IMR-90 (cell line): ENCODE results near the gene DNAH8. TPM values are rescaled to one million over a fixed set of nuclear protein-coding genes. Genes with fewer than 3 reads are reported as not detected.

Experiments
- ATAC-seq: fragments of 200-7000 bp; cut with Tn5 transposase; 2 replicates; pipeline ENCODE4 v1.9.1; 2020; ENCODE audit warnings: low read depth, mild to moderate bottlenecking, moderate library complexity
- BruUV-seq: library from RNA; stranded (reverse); fragments of 400-500 nt; replicated peaks from 2 replicates; lab custom pipeline; 2021; lab: Mats Ljungman, UMichigan
- CTCF ChIA-PET: fragments of 300-600 bp; formaldehyde crosslinking; extraction: SDS; loops from one replicate; lab custom pipeline; 2021; ENCODE audit warnings: antibody characterized with exemption; lab: Yijun Ruan, JAX
- POLR2A ChIA-PET: fragments of 300-600 bp; sonication (Branson Sonifier 250); formaldehyde crosslinking; loops from one replicate; lab custom pipeline; 2022; ENCODE audit warnings: antibody characterized with exemption; ENCODE audit not compliant: unreplicated experiment; lab: Charles Lee
- DNase-seq: peaks from one replicate; pipeline ENCODE4 v3.0.0; 2013
- H2AFZ ChIP-seq: replicated peaks from 2 replicates; pipeline ENCODE3; 2013; ENCODE audit warnings: low read length, mild to moderate bottlenecking; ENCODE audit not compliant: poor library complexity
- H2AK5ac ChIP-seq: 2 replicates; pipeline ENCODE4 v1.6.1; 2013; ENCODE audit warnings: low read depth, low read length, inconsistent platforms
- H2AK9ac ChIP-seq: replicated peaks from 2 replicates; pipeline ENCODE3; 2013; ENCODE audit warnings: mild to moderate bottlenecking, low read depth, low read length, moderate library complexity; ENCODE audit not compliant: poor library complexity
- H2BK120ac ChIP-seq: 2 replicates; pipeline ENCODE4 v1.6.1; 2013; ENCODE audit warnings: low read depth, low read length, inconsistent platforms
- H2BK15ac ChIP-seq: 3 replicates; pipeline ENCODE4 v1.6.1; 2013; ENCODE audit warnings: low read depth, low read length, inconsistent platforms
- H2BK20ac ChIP-seq: 2 replicates; pipeline ENCODE4 v1.6.1; 2013; ENCODE audit warnings: low read depth, mild to moderate bottlenecking, inconsistent platforms, low read length, moderate library complexity
- H2BK5ac ChIP-seq: 2 replicates; pipeline ENCODE4 v1.6.1; 2013; ENCODE audit warnings: mild to moderate bottlenecking, low read depth, low read length, inconsistent platforms; ENCODE audit not compliant: poor library complexity, severe bottlenecking
- H3K14ac ChIP-seq: replicated peaks from 2 replicates; pipeline ENCODE4 v1.6.1; 2013; ENCODE audit warnings: low read depth, low read length, inconsistent platforms
- H3K18ac ChIP-seq: 2 replicates; pipeline ENCODE4 v1.6.1; 2013; ENCODE audit warnings: low read depth, low read length, control low read depth
- H3K23ac ChIP-seq: 2 replicates; pipeline ENCODE4 v1.6.1; 2013; ENCODE audit warnings: low read depth, low read length, inconsistent platforms
- H3K27ac ChIP-seq: 2 replicates; pipeline ENCODE4 v1.5.1; 2013; ENCODE audit warnings: mild to moderate bottlenecking, control low read depth, low read length; ENCODE audit not compliant: insufficient read depth
- H3K27me3 ChIP-seq: 2 replicates; pipeline ENCODE4 v1.6.1; 2013; ENCODE audit warnings: low read length; ENCODE audit not compliant: control insufficient read depth, insufficient read depth
- H3K36me3 ChIP-seq: 2 replicates; pipeline ENCODE4 v1.6.1; 2013; ENCODE audit warnings: low read length, mixed read lengths; ENCODE audit not compliant: control insufficient read depth, insufficient read depth
- H3K4ac ChIP-seq: 2 replicates; pipeline ENCODE4 v1.6.1; 2013; ENCODE audit warnings: low read depth, low read length, inconsistent platforms
- H3K4me1 ChIP-seq: 2 replicates; pipeline ENCODE4 v1.6.1; 2013; ENCODE audit warnings: low read length, mixed read lengths; ENCODE audit not compliant: control insufficient read depth, insufficient read depth
- H3K4me2 ChIP-seq: 2 replicates; pipeline ENCODE4 v1.6.1; 2013; ENCODE audit warnings: low read depth, mild to moderate bottlenecking, control low read depth, low read length, moderate library complexity
- H3K4me3 ChIP-seq: 2 replicates; pipeline ENCODE4 v1.5.1; 2013; ENCODE audit warnings: low read depth, mild to moderate bottlenecking, control low read depth, low read length, moderate library complexity; ENCODE audit not compliant: insufficient read depth
- H3K56ac ChIP-seq: 2 replicates; pipeline ENCODE4 v1.6.1; 2013; ENCODE audit warnings: low read length, inconsistent platforms; ENCODE audit not compliant: insufficient read depth; ENCODE audit errors: extremely low read depth
- H3K79me1 ChIP-seq, 2 experiments: 2 replicates each; pipeline ENCODE4 v1.6.1; 2013; ENCODE audit warnings: low read length in 2 of 2, inconsistent platforms in 1 of 2, low read depth in 1 of 2
- H3K9ac ChIP-seq: 2 replicates; pipeline ENCODE4 v1.6.1; 2013; ENCODE audit warnings: low read depth, low read length, control low read depth
- H3K9me1 ChIP-seq: 2 replicates; pipeline ENCODE4 v1.6.1; 2013; ENCODE audit warnings: low read length, inconsistent platforms; ENCODE audit not compliant: insufficient read depth
- H3K9me3 ChIP-seq: 2 replicates; pipeline ENCODE4 v1.6.1; 2013; ENCODE audit warnings: low read length; ENCODE audit not compliant: control insufficient read depth, insufficient read depth
- H4K20me1 ChIP-seq: 2 replicates; pipeline ENCODE4 v1.6.1; 2013; ENCODE audit warnings: low read length, inconsistent platforms; ENCODE audit not compliant: insufficient read depth
- H4K5ac ChIP-seq: 2 replicates; pipeline ENCODE4 v1.6.1; 2013; ENCODE audit warnings: mild to moderate bottlenecking, low read depth, low read length, control low read depth
- H4K8ac ChIP-seq, 2 experiments: 2 replicates each; pipeline ENCODE4 v1.6.1; 2013; ENCODE audit warnings: low read depth in 2 of 2, low read length in 2 of 2, control low read depth in 1 of 2, inconsistent platforms in 1 of 2
- H4K91ac ChIP-seq: 2 replicates; pipeline ENCODE4 v1.6.1; 2013; ENCODE audit warnings: low read depth, low read length, inconsistent platforms; ENCODE audit not compliant: insufficient read depth
- BHLHE40 ChIP-seq: fragments of 150-350 bp; IDR thresholded peaks from 2 replicates; pipeline ENCODE4 v1.6.1; 2016; ENCODE audit warnings: mild to moderate bottlenecking, low read depth, low read length
- CEBPB ChIP-seq: IDR thresholded peaks from 2 replicates; pipeline ENCODE4 v1.6.1; 2012; ENCODE audit warnings: low read depth, low read length, improper control_type of control experiment
- CHD1 ChIP-seq: IDR thresholded peaks from 2 replicates; pipeline ENCODE4 v1.6.1; 2012; ENCODE audit warnings: low read depth, low read length, improper control_type of control experiment
- FOS ChIP-seq: fragments of 150-350 bp; IDR thresholded peaks from 2 replicates; pipeline ENCODE4 v1.6.1; 2016; ENCODE audit warnings: low read depth, low read length
- MAFK ChIP-seq: IDR thresholded peaks from 2 replicates; pipeline ENCODE4 v1.6.1; 2012; ENCODE audit warnings: low read depth, low read length, improper control_type of control experiment
- MAZ ChIP-seq: IDR thresholded peaks from 2 replicates; pipeline ENCODE4 v1.6.1; 2012; ENCODE audit warnings: low read depth, mild to moderate bottlenecking, low read length, improper control_type of control experiment, moderate library complexity, borderline replicate concordance
- MXI1 ChIP-seq: IDR thresholded peaks from 2 replicates; pipeline ENCODE4 v1.6.1; 2012; ENCODE audit warnings: low read depth, mild to moderate bottlenecking, low read length, moderate library complexity, borderline replicate concordance
- NFE2L2 ChIP-seq: fragments of 150-350 bp; IDR thresholded peaks from 2 replicates; pipeline ENCODE4 v1.6.1; 2016; ENCODE audit warnings: low read depth, mild to moderate bottlenecking, low read length
- POLR2A ChIP-seq: IDR thresholded peaks from 2 replicates; pipeline ENCODE4 v1.6.1; 2012; ENCODE audit warnings: mild to moderate bottlenecking, low read depth, low read length
- RAD21 ChIP-seq: IDR thresholded peaks from 2 replicates; pipeline ENCODE4 v1.6.1; 2012; ENCODE audit warnings: low read length, improper control_type of control experiment
- RCOR1 ChIP-seq: IDR thresholded peaks from 2 replicates; pipeline ENCODE4 v1.6.1; 2012; ENCODE audit warnings: mild to moderate bottlenecking, low read length, improper control_type of control experiment; ENCODE audit not compliant: insufficient replicate concordance
- RFX5 ChIP-seq: IDR thresholded peaks from 2 replicates; pipeline ENCODE4 v1.8.0; 2012; ENCODE audit warnings: low read depth, mild to moderate bottlenecking, low read length, moderate library complexity
- SMC3 ChIP-seq: fragments of 150-350 bp; IDR thresholded peaks from 2 replicates; pipeline ENCODE4 v1.6.1; 2016; ENCODE audit warnings: low read depth, mild to moderate bottlenecking, antibody characterized with exemption, low read length, moderate library complexity
- dilution Hi-C: fragments of 300-500 bp; cut with HindIII; formaldehyde crosslinking; loops from one replicate; pipeline ENCODE4 v1.14.3; 2018; ENCODE audit warnings: low sequenced_read_pairs; ENCODE audit not compliant: unreplicated experiment
- in situ Hi-C: fragments of 300-500 bp; cut with MboI; formaldehyde crosslinking; loops from 3 replicates; pipeline ENCODE4 v1.14.3; 2019; ENCODE audit warnings: low sequenced_read_pairs, inconsistent platforms, mixed read lengths
- intact Hi-C: fragments of 100-400 bp; cut with micrococcal nuclease; formaldehyde crosslinking; loops from 2 replicates; pipeline ENCODE4 v1.10.0; 2022
- polyA plus RNA-seq, 3 experiments: library from polyadenylated mRNA; depleted of rRNA; stranded (reverse); fragments of >200 nt; gene quantifications; 2 replicates each; pipeline ENCODE4 v1.2.3, GENCODE V29; 2012; ENCODE audit warnings: low replicate concordance in 1 of 3
- total RNA-seq: library from RNA; depleted of rRNA; stranded (reverse); fragments of >200 nt; gene quantifications from 2 replicates; pipeline ENCODE4 v1.2.3, GENCODE V29; 2012
- TF ChIP-seq, protein P1 (sequence below): conservative IDR thresholded peaks from 2 replicates; pipeline ENCODE4 v1.5.1; 2012; ENCODE audit warnings: mild to moderate bottlenecking, low read depth, low read length, improper control_type of control experiment
- TF ChIP-seq, protein P2 (sequence below): fragments of 150-350 bp; IDR thresholded peaks from 2 replicates; pipeline ENCODE4 v1.6.1; 2017; ENCODE audit warnings: mild to moderate bottlenecking, antibody characterized with exemption, low read length, low read depth
- TF ChIP-seq, protein P3 (sequence below): fragments of 150-350 bp; IDR thresholded peaks from 2 replicates; pipeline ENCODE4 v1.6.1; 2016; ENCODE audit warnings: low read depth, mild to moderate bottlenecking, low read length, moderate library complexity, borderline replicate concordance

The DNAH8 gene
- total and polyA plus RNA-seq, 2 of the 4 experiments (the other 2 are of a cell fraction) = not detected

DNA sequence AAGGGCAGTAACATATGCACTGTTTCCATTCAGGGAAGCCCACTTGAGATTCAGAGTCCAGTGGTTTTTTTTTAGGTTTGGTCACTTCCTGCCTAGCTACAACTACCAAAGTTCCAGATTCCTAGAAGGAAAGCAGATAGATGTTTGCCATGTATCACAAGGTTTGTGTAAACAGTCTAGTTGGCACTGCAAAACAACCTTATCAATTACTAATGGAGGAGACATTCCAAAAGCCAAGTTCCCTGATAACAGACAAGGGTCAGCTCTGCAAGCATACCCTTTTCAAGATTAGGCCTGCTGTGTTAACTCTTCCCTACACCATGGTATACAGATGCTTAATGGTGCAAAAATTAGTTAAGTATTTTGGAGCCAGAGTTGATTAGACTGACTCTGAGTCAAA, 192.2 kb downstream of the DNAH8 start:
- intact Hi-C loops (no loop called here), in situ Hi-C loops (no loop called here), dilution Hi-C loops (no loop called here)
- H2AK5ac ChIP-seq = no peak overlapping the region
- no peak overlapping the region for H3K23ac ChIP-seq
- H3K36me3 ChIP-seq = no peaks in the 10 kb centered on the region
- POLR2A ChIA-PET = no interaction called here
- H3K4me1 ChIP-seq = no peaks in the 10 kb centered on the region
- H3K9me1 ChIP-seq = no peaks in the 10 kb centered on the region
- H2BK15ac ChIP-seq = no peak overlapping the region
- BruUV-seq = no TSS peak
- H3K27me3 ChIP-seq = no peaks in the 10 kb centered on the region
- H4K8ac ChIP-seq = no peak overlapping the region
- TF ChIP-seq RAD21 (no peak), MAZ (no peak), CHD1 (no peak), MAFK (no peak), CEBPB (no peak), RFX5 (no peak), BHLHE40 (no peak), FOS (no peak), NFE2L2 (no peak), MXI1 (no peak), POLR2A (no peak), SMC3 (no peak), RCOR1 (no peak)
- TF ChIP-seq, protein P1, sequence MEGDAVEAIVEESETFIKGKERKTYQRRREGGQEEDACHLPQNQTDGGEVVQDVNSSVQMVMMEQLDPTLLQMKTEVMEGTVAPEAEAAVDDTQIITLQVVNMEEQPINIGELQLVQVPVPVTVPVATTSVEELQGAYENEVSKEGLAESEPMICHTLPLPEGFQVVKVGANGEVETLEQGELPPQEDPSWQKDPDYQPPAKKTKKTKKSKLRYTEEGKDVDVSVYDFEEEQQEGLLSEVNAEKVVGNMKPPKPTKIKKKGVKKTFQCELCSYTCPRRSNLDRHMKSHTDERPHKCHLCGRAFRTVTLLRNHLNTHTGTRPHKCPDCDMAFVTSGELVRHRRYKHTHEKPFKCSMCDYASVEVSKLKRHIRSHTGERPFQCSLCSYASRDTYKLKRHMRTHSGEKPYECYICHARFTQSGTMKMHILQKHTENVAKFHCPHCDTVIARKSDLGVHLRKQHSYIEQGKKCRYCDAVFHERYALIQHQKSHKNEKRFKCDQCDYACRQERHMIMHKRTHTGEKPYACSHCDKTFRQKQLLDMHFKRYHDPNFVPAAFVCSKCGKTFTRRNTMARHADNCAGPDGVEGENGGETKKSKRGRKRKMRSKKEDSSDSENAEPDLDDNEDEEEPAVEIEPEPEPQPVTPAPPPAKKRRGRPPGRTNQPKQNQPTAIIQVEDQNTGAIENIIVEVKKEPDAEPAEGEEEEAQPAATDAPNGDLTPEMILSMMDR = no peak
- TF ChIP-seq, protein P2, sequence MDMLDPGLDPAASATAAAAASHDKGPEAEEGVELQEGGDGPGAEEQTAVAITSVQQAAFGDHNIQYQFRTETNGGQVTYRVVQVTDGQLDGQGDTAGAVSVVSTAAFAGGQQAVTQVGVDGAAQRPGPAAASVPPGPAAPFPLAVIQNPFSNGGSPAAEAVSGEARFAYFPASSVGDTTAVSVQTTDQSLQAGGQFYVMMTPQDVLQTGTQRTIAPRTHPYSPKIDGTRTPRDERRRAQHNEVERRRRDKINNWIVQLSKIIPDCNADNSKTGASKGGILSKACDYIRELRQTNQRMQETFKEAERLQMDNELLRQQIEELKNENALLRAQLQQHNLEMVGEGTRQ = no peak
- TF ChIP-seq, protein P3, sequence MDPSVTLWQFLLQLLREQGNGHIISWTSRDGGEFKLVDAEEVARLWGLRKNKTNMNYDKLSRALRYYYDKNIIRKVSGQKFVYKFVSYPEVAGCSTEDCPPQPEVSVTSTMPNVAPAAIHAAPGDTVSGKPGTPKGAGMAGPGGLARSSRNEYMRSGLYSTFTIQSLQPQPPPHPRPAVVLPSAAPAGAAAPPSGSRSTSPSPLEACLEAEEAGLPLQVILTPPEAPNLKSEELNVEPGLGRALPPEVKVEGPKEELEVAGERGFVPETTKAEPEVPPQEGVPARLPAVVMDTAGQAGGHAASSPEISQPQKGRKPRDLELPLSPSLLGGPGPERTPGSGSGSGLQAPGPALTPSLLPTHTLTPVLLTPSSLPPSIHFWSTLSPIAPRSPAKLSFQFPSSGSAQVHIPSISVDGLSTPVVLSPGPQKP = no peak
- no peak overlapping the region for H2BK5ac ChIP-seq
- H4K5ac ChIP-seq = no peak overlapping the region
- no peak overlapping the region for H3K4me2 ChIP-seq
- no peak overlapping the region for H2AFZ ChIP-seq
- no peak overlapping the region for H3K18ac ChIP-seq
- ATAC-seq (no peak), DNase-seq (no peak)
- no peak overlapping the region for H3K4ac ChIP-seq
- no peak overlapping the region for H3K56ac ChIP-seq
- no peaks in the 10 kb centered on the region for H3K9me3 ChIP-seq
- no peak overlapping the region for H3K14ac ChIP-seq
- H3K27ac ChIP-seq = no peak overlapping the region
- no peaks in the 10 kb centered on the region for H4K20me1 ChIP-seq
- no peak overlapping the region for H2BK20ac ChIP-seq
- CTCF ChIA-PET = no interaction called here
- H3K79me1 ChIP-seq = no peaks in the 10 kb centered on the region
- no peak overlapping the region for H2AK9ac ChIP-seq
- no peak overlapping the region for H2BK120ac ChIP-seq
- H3K9ac ChIP-seq = no peak overlapping the region
- no peak overlapping the region for H4K91ac ChIP-seq
- H3K4me3 ChIP-seq = no peak overlapping the region
